ENCODE results near the gene RBM25.
A peak's percentile ranks its signal among the peaks of the same experiment; 100 is the strongest.

GRCh38 chr14:73136387-73137225, 78.3 kb downstream of the RBM25 start, which contains the start of gene PSEN1:
- TF ChIP-seq, protein P1, sequence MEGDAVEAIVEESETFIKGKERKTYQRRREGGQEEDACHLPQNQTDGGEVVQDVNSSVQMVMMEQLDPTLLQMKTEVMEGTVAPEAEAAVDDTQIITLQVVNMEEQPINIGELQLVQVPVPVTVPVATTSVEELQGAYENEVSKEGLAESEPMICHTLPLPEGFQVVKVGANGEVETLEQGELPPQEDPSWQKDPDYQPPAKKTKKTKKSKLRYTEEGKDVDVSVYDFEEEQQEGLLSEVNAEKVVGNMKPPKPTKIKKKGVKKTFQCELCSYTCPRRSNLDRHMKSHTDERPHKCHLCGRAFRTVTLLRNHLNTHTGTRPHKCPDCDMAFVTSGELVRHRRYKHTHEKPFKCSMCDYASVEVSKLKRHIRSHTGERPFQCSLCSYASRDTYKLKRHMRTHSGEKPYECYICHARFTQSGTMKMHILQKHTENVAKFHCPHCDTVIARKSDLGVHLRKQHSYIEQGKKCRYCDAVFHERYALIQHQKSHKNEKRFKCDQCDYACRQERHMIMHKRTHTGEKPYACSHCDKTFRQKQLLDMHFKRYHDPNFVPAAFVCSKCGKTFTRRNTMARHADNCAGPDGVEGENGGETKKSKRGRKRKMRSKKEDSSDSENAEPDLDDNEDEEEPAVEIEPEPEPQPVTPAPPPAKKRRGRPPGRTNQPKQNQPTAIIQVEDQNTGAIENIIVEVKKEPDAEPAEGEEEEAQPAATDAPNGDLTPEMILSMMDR (IDR thresholded peaks at IDR 0.05) = no peak
- TF ChIP-seq POLR2A (IDR thresholded peaks at IDR 0.05) = peak in 1 of 2 donors; percentile 65
